ENCODE results near the gene WDR62. TPM values are rescaled to one million over a fixed set of nuclear protein-coding genes. Genes with fewer than 3 reads are reported as not detected.

WDR62 gene
- total RNA-seq, 2 donors from 2014 or later = 0.26 to 0.33 TPM

- Histone ChIP-seq H3K27ac (no peak overlapping the region), H3K36me3 (replicated peaks in 1 of 2; ENCODE audit: insufficient read depth in 1 of 2, low read depth in 2 of 2) (no peaks in the 10 kb centered on the region), H3K4me3 (no peak overlapping the region), H3K9me3 (no peaks in the 10 kb centered on the region), H3K4me1 (no peaks in the 10 kb centered on the region), H3K27me3 (no peaks in the 10 kb centered on the region)
- TF ChIP-seq CTCF (IDR thresholded peaks at IDR 0.05) (no peak), POLR2A (IDR thresholded peaks at IDR 0.05) (no peak)
- no peak for DNase-seq
- ATAC-seq = no peak
- WGBS, 2 donors = 85 to 87% methylated on average over 18 to 27 of the region's 27 CpGs
- intact Hi-C loops (cut with DNase I) = no loop called here
Measured at GRCh38 chr19:36101550-36102327, 47.0 kb downstream of the WDR62 start.

DNA sequence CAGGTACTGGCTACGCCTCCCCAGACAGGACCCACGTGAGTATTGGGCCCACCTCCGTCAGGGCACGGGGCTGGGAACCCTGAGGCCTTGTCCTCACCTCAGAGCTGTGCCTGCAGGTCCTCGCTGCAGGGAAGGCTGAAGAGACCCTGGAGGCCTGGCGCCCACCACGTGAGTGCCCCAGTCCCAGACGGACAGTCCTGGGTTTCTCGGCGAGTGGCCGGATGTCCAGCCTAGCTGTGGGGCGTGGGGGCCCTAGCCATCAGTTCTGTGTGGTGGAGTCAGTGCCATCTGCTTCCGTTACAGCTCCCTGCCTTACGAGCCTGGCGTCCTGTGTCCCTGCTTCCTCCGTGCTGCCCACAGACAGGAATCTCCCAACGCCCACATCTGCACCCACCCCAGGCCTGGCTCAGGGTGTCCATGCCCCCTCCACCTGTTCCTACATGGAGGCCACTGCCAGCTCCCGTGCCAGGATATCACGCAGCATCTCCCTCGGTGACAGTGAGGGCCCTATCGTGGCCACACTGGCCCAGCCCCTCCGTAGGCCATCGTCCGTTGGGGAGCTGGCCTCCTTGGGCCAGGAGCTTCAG lies 48.4 kb downstream of the WDR62 start:
- 88 to 89% methylated on average over 5 to 23 of the region's 24 CpGs for WGBS, 2 donors
- TF ChIP-seq CTCF (IDR thresholded peaks at IDR 0.05) = no peak
- TF ChIP-seq POLR2A (IDR thresholded peaks at IDR 0.05) = no peak
- no peak for DNase-seq
- no peaks in the 10 kb centered on the region for H3K4me1 ChIP-seq
- H3K27me3 ChIP-seq = no peaks in the 10 kb centered on the region
- no peak overlapping the region for H3K4me3 ChIP-seq
- intact Hi-C loops (cut with DNase I) = no loop called here
- H3K9me3 ChIP-seq = no peaks in the 10 kb centered on the region
- no peak for ATAC-seq
- H3K27ac ChIP-seq = no peak overlapping the region
- no peaks in the 10 kb centered on the region for H3K36me3 ChIP-seq (replicated peaks in 1 of 2; ENCODE audit: insufficient read depth in 1 of 2, low read depth in 2 of 2)

DNA sequence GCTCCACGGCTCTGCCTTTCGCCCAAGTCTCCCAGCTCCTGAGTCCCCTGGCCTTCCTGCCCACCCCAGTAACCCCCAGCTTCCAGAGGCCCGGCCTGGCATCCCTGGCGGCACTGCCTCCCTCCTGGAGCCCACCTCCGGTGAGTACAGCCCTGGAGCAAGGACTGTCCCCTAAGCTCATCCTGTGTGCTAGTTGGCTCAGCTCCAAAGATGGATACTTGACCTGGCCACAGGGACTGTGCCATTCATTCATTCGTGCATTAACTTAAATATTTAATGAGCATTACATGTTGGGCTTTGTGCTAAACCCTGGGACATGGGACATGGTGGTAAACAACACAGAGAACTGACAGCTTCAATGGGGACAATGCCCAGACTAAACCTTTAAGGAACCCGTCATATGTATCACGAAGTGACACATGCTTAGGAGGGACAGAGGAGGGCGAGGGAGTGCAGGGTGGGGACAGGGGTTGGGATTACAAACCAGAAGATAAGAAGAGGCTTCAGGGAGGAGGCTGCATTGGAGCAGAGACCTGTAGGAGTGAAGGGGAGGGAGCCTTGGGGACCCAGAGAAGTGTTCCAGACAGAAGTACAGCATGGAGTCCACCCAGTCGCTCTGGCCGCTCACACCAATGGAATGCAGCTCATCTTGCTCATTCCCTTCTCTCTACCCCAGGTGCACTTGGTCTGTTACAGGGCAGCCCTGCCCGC lies 49.3 kb downstream of the WDR62 start:
- WGBS, 2 donors = 87 to 96% methylated on average over 11 to 12 of the region's 12 CpGs
- no peak for ATAC-seq
- no peaks in the 10 kb centered on the region for H3K4me1 ChIP-seq
- no peaks in the 10 kb centered on the region for H3K27me3 ChIP-seq
- no peaks in the 10 kb centered on the region for H3K9me3 ChIP-seq
- no peak overlapping the region for H3K27ac ChIP-seq
- intact Hi-C loops (cut with DNase I) = no loop called here
- no peak overlapping the region for H3K4me3 ChIP-seq
- H3K36me3 ChIP-seq (replicated peaks in 1 of 2; ENCODE audit: insufficient read depth in 1 of 2, low read depth in 2 of 2) = no peaks in the 10 kb centered on the region
- TF ChIP-seq CTCF (IDR thresholded peaks at IDR 0.05) (no peak), POLR2A (IDR thresholded peaks at IDR 0.05) (no peak)
- DNase-seq = no peak

DNA sequence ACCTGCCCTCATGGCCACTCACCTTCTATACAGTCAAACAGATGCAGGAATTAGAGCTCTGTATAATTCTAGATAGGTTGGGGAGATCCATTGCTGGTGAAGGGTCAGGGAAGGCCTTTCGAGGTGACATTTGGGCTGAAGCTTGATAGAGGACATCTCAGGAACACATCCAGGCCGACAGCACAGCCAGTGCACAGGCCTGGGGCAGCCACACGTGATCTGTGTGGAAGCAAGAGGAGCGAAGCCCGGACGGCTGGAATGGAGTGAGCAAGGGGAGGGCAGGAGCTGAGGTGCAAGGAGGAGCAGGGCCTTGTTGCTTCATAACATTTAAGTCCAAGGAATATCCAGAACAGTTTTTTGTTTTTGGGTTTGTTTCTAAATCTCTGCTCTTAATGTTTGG lies 51.7 kb downstream of the WDR62 start:
- Histone ChIP-seq H3K27ac (no peak overlapping the region), H3K4me3 (no peak overlapping the region), H3K36me3 (replicated peaks in 1 of 2; ENCODE audit: insufficient read depth in 1 of 2, low read depth in 2 of 2) (no peaks in the 10 kb centered on the region), H3K4me1 (no peaks in the 10 kb centered on the region), H3K9me3 (no peaks in the 10 kb centered on the region), H3K27me3 (no peaks in the 10 kb centered on the region)
- TF ChIP-seq CTCF (IDR thresholded peaks at IDR 0.05) = no peak
- TF ChIP-seq POLR2A (IDR thresholded peaks at IDR 0.05) = no peak
- intact Hi-C loops (cut with DNase I) = no loop called here
- DNase-seq = no peak
- no peak for ATAC-seq
- WGBS, 2 donors = 88 to 92% methylated on average over 6 of the region's 6 CpGs
